GM18861 (cell line): ENCODE measurements around the gene DTWD2.
"Not testable (repeated sequence)": the region's sequence is repeated elsewhere in the genome, so short reads cannot be mapped to it uniquely, and the experiment has no call there.

Source experiments
- ATAC-seq: cut with Tn5 transposase; IDR thresholded peaks from one replicate; pipeline ENCODE4 v1.9.1; 2021; ENCODE audit not compliant: unreplicated experiment

The DTWD2 gene

GRCh38 chr5:118952992-118953651 is 35.2 kb downstream of the DTWD2 start:
- ATAC-seq, result no peak

GRCh38 chr5:118952306-118952705 is 36.0 kb downstream of the DTWD2 start:
- not testable (repeated sequence) for ATAC-seq

- ATAC-seq, result not testable (repeated sequence)
These were observed 38.0 kb downstream of the DTWD2 start for GRCh38 chr5:118950354-118950753.

GRCh38 chr5:118946138-118946800 is 42.1 kb downstream of the DTWD2 start:
- no peak for ATAC-seq

GRCh38 chr5:118937393-118938061 is 50.8 kb downstream of the DTWD2 start:
- no peak for ATAC-seq

- no peak for ATAC-seq
These were observed 54.6 kb downstream of the DTWD2 start for GRCh38 chr5:118933703-118934102.

- ATAC-seq, result no peak
These were observed 56.8 kb downstream of the DTWD2 start for GRCh38 chr5:118931564-118931963.

- ATAC-seq, result no peak
These were observed 64.3 kb downstream of the DTWD2 start for GRCh38 chr5:118924006-118924389.

GRCh38 chr5:118923295-118924005 is 64.9 kb downstream of the DTWD2 start:
- no peak for ATAC-seq

- no peak for ATAC-seq
These were observed 66.5 kb downstream of the DTWD2 start for GRCh38 chr5:118921866-118922265.

- no peak for ATAC-seq
These were observed 69.3 kb downstream of the DTWD2 start for GRCh38 chr5:118919016-118919415.

- no peak for ATAC-seq
These were observed 70.1 kb downstream of the DTWD2 start for GRCh38 chr5:118918232-118918631.

GRCh38 chr5:118907536-118907935 is 80.8 kb downstream of the DTWD2 start:
- not testable (repeated sequence) for ATAC-seq

- no peak for ATAC-seq
These were observed 81.4 kb downstream of the DTWD2 start for GRCh38 chr5:118906947-118907346.

GRCh38 chr5:118905196-118905595 is 83.2 kb downstream of the DTWD2 start:
- no peak for ATAC-seq

GRCh38 chr5:118902656-118903438 is 85.5 kb downstream of the DTWD2 start:
- ATAC-seq, result no peak

- ATAC-seq, result no peak
These were observed 93.6 kb downstream of the DTWD2 start for GRCh38 chr5:118894709-118895108.

GRCh38 chr5:118891252-118891651 is 97.1 kb downstream of the DTWD2 start:
- ATAC-seq, result no peak

- no peak for ATAC-seq
These were observed 99.2 kb downstream of the DTWD2 start for GRCh38 chr5:118889165-118889564.

GRCh38 chr5:118888556-118888955 is 99.8 kb downstream of the DTWD2 start:
- no peak for ATAC-seq

- no peak for ATAC-seq
These were observed 105.0 kb downstream of the DTWD2 start for GRCh38 chr5:118883362-118883761.
